ENCODE results near the gene HIPK4. TPM values are rescaled to one million over a fixed set of nuclear protein-coding genes. Genes with fewer than 3 reads are reported as not detected.

HIPK4 gene
- total and polyA plus RNA-seq, 2 of the 4 experiments (the other 2 are of a cell fraction), result 0.12 to 0.18 TPM

DNA sequence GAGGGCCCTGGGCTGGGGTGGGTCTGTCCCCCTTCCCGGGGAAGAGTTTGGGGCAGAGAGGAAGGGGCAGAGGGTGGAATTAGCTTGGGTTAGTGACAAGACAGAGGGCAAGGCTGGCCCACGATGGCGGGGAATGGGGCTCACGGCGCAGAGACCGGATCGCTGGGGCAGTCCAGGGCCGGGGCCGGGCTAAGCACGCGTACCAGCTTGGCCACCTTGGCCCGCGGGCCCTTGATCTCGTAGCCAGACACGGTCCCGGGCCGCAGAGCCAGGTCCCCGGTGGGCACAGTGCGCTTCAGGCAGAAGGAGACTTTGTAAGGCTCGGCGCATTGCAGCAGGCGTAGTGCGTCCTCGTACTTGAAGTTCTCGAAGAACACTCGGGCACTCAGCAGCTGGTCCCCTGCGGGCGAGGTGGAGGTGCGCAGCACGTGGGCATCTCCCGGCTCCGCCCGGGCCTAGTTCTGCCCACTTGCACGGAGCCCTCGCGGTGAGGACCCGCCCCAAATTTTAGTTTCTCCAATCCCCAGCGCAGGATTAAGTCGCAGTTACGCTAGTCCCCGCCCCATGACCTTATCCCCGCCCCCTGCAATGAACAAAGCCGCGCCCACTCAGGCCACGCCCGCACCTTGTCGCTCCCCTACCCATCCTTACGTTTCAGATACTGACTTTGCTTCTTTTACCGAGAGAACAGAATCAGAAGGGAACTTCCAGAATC, 8.6 kb upstream of the HIPK4 start:
- Histone ChIP-seq H3K18ac (ENCODE audit: low read depth, low read length) (no peak overlapping the region), H3K4me1 (ENCODE audit: control insufficient read depth, insufficient read depth, low read length) (no peaks in the 10 kb centered on the region; the same call in 1 of the 2 replicates), H2AK5ac (ENCODE audit: low read depth, low read length) (no peak overlapping the region), H3K14ac (replicated peaks; ENCODE audit: low read depth, low read length) (no peak overlapping the region), H3K9me3 (ENCODE audit: control insufficient read depth, insufficient read depth, low read length) (no peaks in the 10 kb centered on the region), H3K23ac (ENCODE audit: low read depth, low read length) (no peak overlapping the region), H2BK15ac (ENCODE audit: low read depth, low read length) (no peak overlapping the region; the same call in 2 of the 3 replicates), H4K20me1 (ENCODE audit: insufficient read depth, low read length) (no peaks in the 10 kb centered on the region), H3K56ac (ENCODE audit: extremely low read depth, insufficient read depth, low read length) (no peak overlapping the region), H2AK9ac (replicated peaks; ENCODE audit: low read depth, low read length, poor library complexity) (no peak overlapping the region), H3K4me2 (ENCODE audit: low read depth, low read length) (no peak overlapping the region), H4K91ac (ENCODE audit: insufficient read depth, low read depth, low read length) (no peak overlapping the region), H2BK20ac (ENCODE audit: low read depth, low read length) (no peak overlapping the region), H2BK5ac (ENCODE audit: low read depth, low read length, poor library complexity, severe bottlenecking) (no peak overlapping the region), H3K9ac (ENCODE audit: low read depth, low read length) (no peak overlapping the region), H3K9me1 (ENCODE audit: insufficient read depth, low read length) (no peaks in the 10 kb centered on the region), H4K8ac (ENCODE audit: low read depth in 2 of 2, low read length in 2 of 2) (no peak overlapping the region), H3K79me1 (ENCODE audit: low read depth in 1 of 2, low read length in 2 of 2) (peaks cover 0 to 10% of the 10 kb centered on the region in 2 experiments; a peak in 1 of 4 replicates), H3K27me3 (ENCODE audit: control insufficient read depth, insufficient read depth, low read length) (no peaks in the 10 kb centered on the region), H2BK120ac (ENCODE audit: low read depth, low read length) (no peak overlapping the region), H3K27ac (ENCODE audit: insufficient read depth, low read length) (no peak overlapping the region), H3K4ac (ENCODE audit: low read depth, low read length) (no peak overlapping the region), H4K5ac (ENCODE audit: low read depth, low read length) (no peak overlapping the region), H3K36me3 (ENCODE audit: control insufficient read depth, insufficient read depth, low read length) (no peaks in the 10 kb centered on the region), H3K4me3 (ENCODE audit: insufficient read depth, low read depth, low read length) (no peak overlapping the region), H2AFZ (replicated peaks; ENCODE audit: low read length, poor library complexity) (peak overlapping the region; percentile 65)
- dilution Hi-C loops (cut with HindIII; ENCODE audit: low sequenced_read_pairs, unreplicated experiment), result no loop called here
- CTCF ChIA-PET, result no interaction called here
- 51% methylated on average over 36 of the region's 49 CpGs; no CpG with 5 or more reads in 1 of the 2 experiments for WGBS, 2 experiments (ENCODE audit: extremely low coverage in 2 of 2, insufficient read length in 1 of 2)
- in situ Hi-C loops (cut with MboI; ENCODE audit: low sequenced_read_pairs), result no loop called here
- POLR2A ChIA-PET (ENCODE audit: unreplicated experiment), result no interaction called here
- intact Hi-C loops (cut with micrococcal nuclease), result no loop called here
- no peak for TF ChIP-seq CHD1 (IDR thresholded peaks at IDR 0.05; ENCODE audit: low read depth, low read length)
- no peak for TF ChIP-seq NFE2L2 (IDR thresholded peaks at IDR 0.05; ENCODE audit: low read depth, low read length)
- TF ChIP-seq, protein P1, sequence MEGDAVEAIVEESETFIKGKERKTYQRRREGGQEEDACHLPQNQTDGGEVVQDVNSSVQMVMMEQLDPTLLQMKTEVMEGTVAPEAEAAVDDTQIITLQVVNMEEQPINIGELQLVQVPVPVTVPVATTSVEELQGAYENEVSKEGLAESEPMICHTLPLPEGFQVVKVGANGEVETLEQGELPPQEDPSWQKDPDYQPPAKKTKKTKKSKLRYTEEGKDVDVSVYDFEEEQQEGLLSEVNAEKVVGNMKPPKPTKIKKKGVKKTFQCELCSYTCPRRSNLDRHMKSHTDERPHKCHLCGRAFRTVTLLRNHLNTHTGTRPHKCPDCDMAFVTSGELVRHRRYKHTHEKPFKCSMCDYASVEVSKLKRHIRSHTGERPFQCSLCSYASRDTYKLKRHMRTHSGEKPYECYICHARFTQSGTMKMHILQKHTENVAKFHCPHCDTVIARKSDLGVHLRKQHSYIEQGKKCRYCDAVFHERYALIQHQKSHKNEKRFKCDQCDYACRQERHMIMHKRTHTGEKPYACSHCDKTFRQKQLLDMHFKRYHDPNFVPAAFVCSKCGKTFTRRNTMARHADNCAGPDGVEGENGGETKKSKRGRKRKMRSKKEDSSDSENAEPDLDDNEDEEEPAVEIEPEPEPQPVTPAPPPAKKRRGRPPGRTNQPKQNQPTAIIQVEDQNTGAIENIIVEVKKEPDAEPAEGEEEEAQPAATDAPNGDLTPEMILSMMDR (conservative IDR thresholded peaks at IDR 0.05; ENCODE audit: low read depth, low read length), result no peak
- no peak for TF ChIP-seq SMC3 (IDR thresholded peaks at IDR 0.05; ENCODE audit: low read depth, low read length)
- no peak for TF ChIP-seq BHLHE40 (IDR thresholded peaks at IDR 0.05; ENCODE audit: low read depth, low read length)
- TF ChIP-seq POLR2A (IDR thresholded peaks at IDR 0.05; ENCODE audit: low read depth, low read length), result no peak
- no peak for TF ChIP-seq MXI1 (IDR thresholded peaks at IDR 0.05; ENCODE audit: borderline replicate concordance, low read depth, low read length)
- no peak for TF ChIP-seq CEBPB (IDR thresholded peaks at IDR 0.05; ENCODE audit: low read depth, low read length)
- DNase-seq, result no peak
- no TSS peak for BruUV-seq (replicated peaks)
- ATAC-seq (ENCODE audit: low read depth), result no peak

Data from IMR-90 (cell line).